ENCODE measurements around the gene DRC3. TPM values are rescaled to one million over a fixed set of nuclear protein-coding genes. Genes with fewer than 3 reads are reported as not detected.

DRC3 gene, protein sequence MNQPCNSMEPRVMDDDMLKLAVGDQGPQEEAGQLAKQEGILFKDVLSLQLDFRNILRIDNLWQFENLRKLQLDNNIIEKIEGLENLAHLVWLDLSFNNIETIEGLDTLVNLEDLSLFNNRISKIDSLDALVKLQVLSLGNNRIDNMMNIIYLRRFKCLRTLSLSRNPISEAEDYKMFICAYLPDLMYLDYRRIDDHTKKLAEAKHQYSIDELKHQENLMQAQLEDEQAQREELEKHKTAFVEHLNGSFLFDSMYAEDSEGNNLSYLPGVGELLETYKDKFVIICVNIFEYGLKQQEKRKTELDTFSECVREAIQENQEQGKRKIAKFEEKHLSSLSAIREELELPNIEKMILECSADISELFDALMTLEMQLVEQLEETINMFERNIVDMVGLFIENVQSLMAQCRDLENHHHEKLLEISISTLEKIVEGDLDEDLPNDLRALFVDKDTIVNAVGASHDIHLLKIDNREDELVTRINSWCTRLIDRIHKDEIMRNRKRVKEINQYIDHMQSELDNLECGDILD
- 1.6 and 2.1 TPM in 2 replicates for total RNA-seq (2022)
- percentile 25 among the genes with signal in this experiment for Bru-seq, nascent RNA
- BruChase-seq, experiment 1, labeled RNA remaining after a 2-hour chase, result percentile 26 among the genes with signal in this experiment
- BruChase-seq, experiment 2, labeled RNA remaining after a 6-hour chase, result percentile 24 among the genes with signal in this experiment
- long read RNA-seq, partial matches to known transcripts, result 0 of 21 reads
- long read RNA-seq, other reads (novel, unspliced or antisense), result 21 of 21 reads

DNA sequence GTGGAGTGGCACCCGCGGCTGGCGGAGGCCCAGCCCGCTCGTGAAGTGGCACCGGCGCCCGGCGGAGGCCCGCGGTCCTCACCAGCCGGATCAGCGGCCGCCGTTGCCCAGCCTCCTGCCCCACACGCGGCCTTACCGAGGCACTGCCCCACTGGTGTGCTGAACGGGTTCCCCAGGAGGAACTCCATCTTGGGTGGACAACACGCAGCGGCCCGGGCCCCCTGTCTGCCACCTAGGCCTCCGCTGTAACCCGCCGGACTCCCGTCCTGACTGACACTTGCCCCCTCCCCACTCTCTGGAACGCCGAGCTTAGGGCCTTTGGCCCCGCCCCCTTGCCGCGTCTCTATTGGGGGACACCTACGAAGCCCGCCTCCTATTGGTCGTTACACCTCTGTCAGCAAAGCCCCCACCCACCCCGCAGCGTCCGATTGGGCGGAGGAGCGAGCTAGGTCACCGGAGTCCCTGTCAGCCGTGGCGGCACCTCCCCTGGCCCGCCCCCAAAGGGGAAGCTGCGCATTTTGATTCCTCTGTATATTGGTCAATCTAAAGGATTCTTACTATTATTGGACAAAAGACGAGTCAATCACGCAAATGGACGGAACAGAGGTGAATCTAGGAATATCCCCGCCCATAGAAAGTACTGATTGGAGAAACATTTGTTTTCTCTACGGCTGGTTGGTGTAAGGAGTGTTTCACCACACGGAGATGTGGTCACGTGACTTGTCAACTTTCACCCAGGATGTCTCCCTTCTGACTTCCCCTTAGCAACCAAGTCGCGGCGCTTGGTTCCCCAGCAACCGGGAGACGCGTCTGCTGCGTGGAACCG lies at the start of gene DRC3, which contains the start of gene TOM1L2:
Gene DRC3, plus strand, starts transcription at position 737 of the 826 bp plus-strand sequence. CDS start 4,737 bp downstream, outside the sequence.
Gene TOM1L2, minus strand, starts transcription at position 275 of the 826 bp plus-strand sequence. Its CDS starts 87 bp downstream, at position 188.
- intact Hi-C loops (cut with micrococcal nuclease; ENCODE audit: unreplicated experiment), result loop anchor here (1.0 to 5.0 kb wide), 4 partner anchors 13 to 65 kb away; partner anchors contain the start of genes ATPAF2 and GID4
- no TSS peak for BruUV-seq (replicated peaks)
- Mint-ChIP-seq H3K36me3 (ENCODE audit: insufficient read depth, unreplicated experiment) (peaks cover 9% of the 10 kb centered on the region), H3K4me1 (ENCODE audit: low read depth, unreplicated experiment) (peaks cover 20% of the 10 kb centered on the region), H3K4me3 (ENCODE audit: unreplicated experiment) (peak within 1 kb of the TSS; percentile 84), H3K9me3 (ENCODE audit: unreplicated experiment) (no peaks in the 10 kb centered on the region), H3K27me3 (ENCODE audit: insufficient read depth, unreplicated experiment) (no peaks in the 10 kb centered on the region), H3K27ac (ENCODE audit: unreplicated experiment) (peak within 1 kb of the TSS; percentile 93)
- H3K9me3 ChIP-seq, result no peaks in the 10 kb centered on the region
- peaks cover 13% of the 10 kb centered on the region for H3K4me1 ChIP-seq
- DNase-seq, result peak; percentile 100
- TF ChIP-seq, protein P1, sequence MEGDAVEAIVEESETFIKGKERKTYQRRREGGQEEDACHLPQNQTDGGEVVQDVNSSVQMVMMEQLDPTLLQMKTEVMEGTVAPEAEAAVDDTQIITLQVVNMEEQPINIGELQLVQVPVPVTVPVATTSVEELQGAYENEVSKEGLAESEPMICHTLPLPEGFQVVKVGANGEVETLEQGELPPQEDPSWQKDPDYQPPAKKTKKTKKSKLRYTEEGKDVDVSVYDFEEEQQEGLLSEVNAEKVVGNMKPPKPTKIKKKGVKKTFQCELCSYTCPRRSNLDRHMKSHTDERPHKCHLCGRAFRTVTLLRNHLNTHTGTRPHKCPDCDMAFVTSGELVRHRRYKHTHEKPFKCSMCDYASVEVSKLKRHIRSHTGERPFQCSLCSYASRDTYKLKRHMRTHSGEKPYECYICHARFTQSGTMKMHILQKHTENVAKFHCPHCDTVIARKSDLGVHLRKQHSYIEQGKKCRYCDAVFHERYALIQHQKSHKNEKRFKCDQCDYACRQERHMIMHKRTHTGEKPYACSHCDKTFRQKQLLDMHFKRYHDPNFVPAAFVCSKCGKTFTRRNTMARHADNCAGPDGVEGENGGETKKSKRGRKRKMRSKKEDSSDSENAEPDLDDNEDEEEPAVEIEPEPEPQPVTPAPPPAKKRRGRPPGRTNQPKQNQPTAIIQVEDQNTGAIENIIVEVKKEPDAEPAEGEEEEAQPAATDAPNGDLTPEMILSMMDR (IDR thresholded peaks at IDR 0.05; ENCODE audit: insufficient read depth in 1 of 2, low read depth in 1 of 2, low read length in 1 of 2, severe bottlenecking in 1 of 2, unreplicated experiment in 1 of 2), result peak in 1 of 2 experiments; percentile 14
- POLR2A ChIA-PET, result interaction anchor here (0.6 to 2.0 kb wide), 8 partner anchors 12 to 136 kb away, joined by 3 to 15 read pairs (median 5); no protein-coding TSS in a partner anchor
- peak within 1 kb of the TSS; percentile 64 for H3K4me3 ChIP-seq (ENCODE audit: low read depth, low read length)
- no peaks in the 10 kb centered on the region for H3K36me3 ChIP-seq (ENCODE audit: control insufficient read depth, insufficient read depth, low read length)
- H3K27me3 ChIP-seq (replicated peaks; ENCODE audit: control insufficient read depth, insufficient read depth, low read length), result no peaks in the 10 kb centered on the region
- CTCF ChIA-PET, result interaction anchor here (0.6 to 1.2 kb wide), 19 partner anchors 11 to 287 kb away, joined by 3 to 22 read pairs (median 4); partner anchors contain the start of gene ALKBH5

DNA sequence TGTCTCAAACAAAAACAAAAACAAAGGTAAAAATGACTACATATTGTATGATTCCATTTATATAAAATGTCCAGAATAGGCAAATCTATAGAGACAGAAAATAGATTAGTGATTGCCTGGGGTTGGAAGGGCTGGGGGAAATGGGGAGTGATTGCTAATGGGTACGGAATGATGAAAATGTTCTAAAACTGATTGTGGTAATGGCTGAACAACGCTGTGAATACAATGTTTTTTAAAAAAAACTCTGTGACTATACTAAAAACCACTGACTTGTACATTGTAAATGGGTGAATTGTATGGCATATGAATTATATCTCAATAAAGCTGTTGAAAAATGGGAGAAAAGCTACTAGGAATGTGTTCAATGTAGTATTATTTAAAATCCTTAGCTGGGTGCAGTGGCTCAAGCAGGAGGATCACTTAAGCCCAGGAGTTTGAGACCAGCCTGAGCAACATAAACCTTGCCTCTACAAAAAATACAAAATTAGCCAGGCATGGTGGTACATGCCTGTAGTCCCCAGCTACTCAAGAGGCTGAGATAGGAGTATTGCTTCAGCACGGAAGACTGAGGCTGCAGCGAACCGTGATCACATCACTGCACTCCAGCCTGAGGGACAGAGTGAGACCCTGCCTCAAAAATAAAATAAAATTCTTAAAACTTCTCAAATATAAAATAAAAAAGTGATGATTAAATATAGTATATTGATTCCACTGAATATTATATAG lies 48.4 kb upstream of the DRC3 start:
- H3K4me1 Mint-ChIP-seq (ENCODE audit: low read depth, unreplicated experiment), result peaks cover 40% of the 10 kb centered on the region
- no peak overlapping the region for H3K27ac Mint-ChIP-seq (ENCODE audit: unreplicated experiment)
- no peaks in the 10 kb centered on the region for H3K36me3 ChIP-seq (ENCODE audit: control insufficient read depth, insufficient read depth, low read length)
- H3K27me3 ChIP-seq (replicated peaks; ENCODE audit: control insufficient read depth, insufficient read depth, low read length), result no peaks in the 10 kb centered on the region
- no peak overlapping the region for H3K4me3 ChIP-seq (ENCODE audit: low read depth, low read length)
- H3K4me3 Mint-ChIP-seq (ENCODE audit: unreplicated experiment), result no peak overlapping the region
- DNase-seq, result no peak
- no TSS peak for BruUV-seq (replicated peaks)
- POLR2A ChIA-PET, result no interaction called here
- H3K9me3 ChIP-seq, result no peaks in the 10 kb centered on the region
- no peaks in the 10 kb centered on the region for H3K9me3 Mint-ChIP-seq (ENCODE audit: unreplicated experiment)
- H3K36me3 Mint-ChIP-seq (ENCODE audit: insufficient read depth, unreplicated experiment), result peaks cover 20% of the 10 kb centered on the region
- CTCF ChIA-PET, result no interaction called here
- intact Hi-C loops (cut with micrococcal nuclease; ENCODE audit: unreplicated experiment), result no loop called here
- H3K4me1 ChIP-seq, result peaks cover 60% of the 10 kb centered on the region
- TF ChIP-seq, protein P1 (IDR thresholded peaks at IDR 0.05; ENCODE audit: insufficient read depth in 1 of 2, low read depth in 1 of 2, low read length in 1 of 2, severe bottlenecking in 1 of 2, unreplicated experiment in 1 of 2), result no peak
- H3K27me3 Mint-ChIP-seq (ENCODE audit: insufficient read depth, unreplicated experiment), result no peaks in the 10 kb centered on the region

Measured in Caco-2 (cell line).